Left ventricle myocardium inferior (tissue), 1 donor: ENCODE data around the gene TEX10. TPM values are rescaled to one million over a fixed set of nuclear protein-coding genes. Genes with fewer than 3 reads are reported as not detected.

Experiments
- DNase-seq: peaks from one replicate; pipeline ENCODE4 v3.0.0-alpha.2; 2020
- H3K27ac ChIP-seq: fragments of 200-600 bp; replicated peaks from 2 replicates; pipeline ENCODE4 v1.8.0; 2021
- H3K27me3 ChIP-seq: fragments of 200-600 bp; 2 replicates; pipeline ENCODE4 v1.8.0; 2021; ENCODE audit warnings: low read depth
- H3K36me3 ChIP-seq: fragments of 200-600 bp; 2 replicates; pipeline ENCODE4 v1.8.0; 2021
- H3K4me1 ChIP-seq: fragments of 200-600 bp; 2 replicates; pipeline ENCODE4 v1.8.0; 2021
- H3K4me3 ChIP-seq: fragments of 200-600 bp; 2 replicates; pipeline ENCODE4 v1.8.0; 2021; ENCODE audit warnings: mild to moderate bottlenecking, moderate library complexity
- H3K9me3 ChIP-seq: fragments of 200-600 bp; replicated peaks from 2 replicates; pipeline ENCODE4 v1.8.0; 2021
- CTCF ChIP-seq: fragments of 200-600 bp; IDR thresholded peaks from 2 replicates; pipeline ENCODE4 v1.8.0; 2021; ENCODE audit warnings: antibody characterized with exemption, mild to moderate bottlenecking, borderline replicate concordance
- intact Hi-C: fragments of 100-400 bp; cut with micrococcal nuclease; formaldehyde crosslinking; loops from one replicate; pipeline ENCODE4 v1.11.0; 2022
- total RNA-seq: library from RNA; stranded (reverse); fragmentation: NEBNext Ultra II Directional; extraction: Animal tissue kit (Norgen Biotek cat#: 25700); gene quantifications from one replicate; pipeline ENCODE4 v1.2.1, GENCODE V29; 2021
- donor health status: DM: no; HTN: yes; CAD: no; lungs with severe emphysema.

The TEX10 gene
- total RNA-seq, 1 donor from 2014 or later, result 7.7 TPM

GRCh38 chr9:100294806-100295205 is 57.9 kb downstream of the TEX10 start:
- intact Hi-C loops, result no loop called here
- no peak for DNase-seq
- no peaks in the 10 kb centered on the region for H3K27me3 ChIP-seq
- no peak overlapping the region for H3K4me3 ChIP-seq
- H3K27ac ChIP-seq, result no peak overlapping the region
- no peak for TF ChIP-seq CTCF
- H3K9me3 ChIP-seq, result no peaks in the 10 kb centered on the region
- no peaks in the 10 kb centered on the region for H3K4me1 ChIP-seq
- H3K36me3 ChIP-seq, result peaks cover 89% of the 10 kb centered on the region

DNA sequence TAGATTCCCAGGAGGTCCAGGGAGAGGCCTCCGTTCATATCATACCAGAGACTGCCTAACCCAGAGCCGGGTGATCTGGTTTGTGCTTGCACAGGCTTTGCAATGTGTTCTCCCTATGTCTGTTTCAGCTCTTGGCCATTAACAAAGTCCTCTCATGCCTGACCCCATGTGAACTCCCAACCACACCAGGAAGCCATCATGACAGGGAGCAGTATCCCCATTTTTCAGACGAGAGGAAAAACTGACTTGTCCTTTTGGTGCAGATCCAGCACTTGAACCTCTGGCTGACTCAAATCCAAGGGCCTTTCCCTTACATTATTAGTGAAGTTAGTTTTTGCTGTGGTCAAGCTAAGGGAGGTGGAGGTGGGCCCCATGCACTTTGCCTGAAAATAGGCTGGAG is 58.4 kb downstream of the TEX10 start:
- Histone ChIP-seq H3K27ac (no peak overlapping the region), H3K9me3 (no peaks in the 10 kb centered on the region), H3K4me3 (no peak overlapping the region), H3K36me3 (peaks cover 89% of the 10 kb centered on the region), H3K27me3 (no peaks in the 10 kb centered on the region), H3K4me1 (no peaks in the 10 kb centered on the region)
- intact Hi-C loops, result no loop called here
- DNase-seq, result no peak
- no peak for TF ChIP-seq CTCF

- intact Hi-C loops, result no loop called here
- H3K36me3 ChIP-seq, result peaks cover 92% of the 10 kb centered on the region
- H3K4me3 ChIP-seq, result no peak overlapping the region
- H3K4me1 ChIP-seq, result no peaks in the 10 kb centered on the region
- no peaks in the 10 kb centered on the region for H3K27me3 ChIP-seq
- H3K9me3 ChIP-seq, result peaks cover 12% of the 10 kb centered on the region
- no peak for DNase-seq
- no peak for TF ChIP-seq CTCF
- no peak overlapping the region for H3K27ac ChIP-seq
Observed at GRCh38 chr9:100292414-100292813, 60.3 kb downstream of the TEX10 start.

GRCh38 chr9:100290714-100291113 is 62.0 kb downstream of the TEX10 start:
- no peak overlapping the region for H3K27ac ChIP-seq
- H3K4me1 ChIP-seq, result no peaks in the 10 kb centered on the region
- DNase-seq, result no peak
- intact Hi-C loops, result no loop called here
- no peaks in the 10 kb centered on the region for H3K27me3 ChIP-seq
- no peak for TF ChIP-seq CTCF
- H3K36me3 ChIP-seq, result peaks cover 92% of the 10 kb centered on the region
- peaks cover 13% of the 10 kb centered on the region for H3K9me3 ChIP-seq
- H3K4me3 ChIP-seq, result no peak overlapping the region

DNA sequence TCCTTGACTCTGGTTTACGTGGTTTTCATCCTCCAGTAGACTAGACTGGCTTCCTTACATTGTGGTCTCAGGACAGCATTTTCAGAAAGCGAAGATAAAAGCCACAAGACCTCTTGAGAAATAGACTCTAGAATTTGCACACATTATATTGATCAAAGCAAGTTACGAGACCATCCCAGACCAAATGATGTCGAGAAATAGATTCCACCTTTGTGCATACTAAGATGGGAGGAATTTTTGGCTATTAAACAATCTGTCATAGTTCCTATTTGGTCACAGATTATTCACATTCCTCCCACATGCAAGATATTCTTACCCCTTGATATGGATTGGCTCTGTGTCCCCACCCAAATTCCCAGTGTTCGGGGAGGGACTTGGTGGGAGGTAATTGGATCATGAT is 65.6 kb downstream of the TEX10 start:
- peaks cover 27% of the 10 kb centered on the region for H3K9me3 ChIP-seq
- intact Hi-C loops, result no loop called here
- H3K36me3 ChIP-seq, result peaks cover 88% of the 10 kb centered on the region
- H3K27me3 ChIP-seq, result no peaks in the 10 kb centered on the region
- no peaks in the 10 kb centered on the region for H3K4me1 ChIP-seq
- no peak for DNase-seq
- no peak overlapping the region for H3K4me3 ChIP-seq
- no peak overlapping the region for H3K27ac ChIP-seq
- TF ChIP-seq CTCF, result no peak

DNA sequence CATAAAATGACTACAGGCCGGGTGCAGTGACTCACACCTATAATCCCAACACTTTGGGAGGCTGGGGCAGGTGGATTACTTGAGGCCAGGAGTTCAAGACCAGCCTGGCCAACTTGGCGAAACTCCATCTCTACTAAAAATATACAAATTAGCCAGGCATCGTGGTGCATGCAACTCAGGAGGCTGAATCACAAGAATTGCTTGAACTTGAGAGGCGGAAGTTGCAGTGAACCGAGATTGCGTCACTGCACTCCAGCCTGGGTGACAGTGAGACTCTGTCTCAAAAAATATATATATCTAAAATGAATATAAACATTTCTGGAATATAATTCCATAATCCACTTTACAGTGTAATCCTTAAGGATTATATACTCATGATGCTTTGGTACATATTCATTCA is 66.5 kb downstream of the TEX10 start:
- H3K9me3 ChIP-seq, result peaks cover 27% of the 10 kb centered on the region
- no peak for TF ChIP-seq CTCF
- no peak overlapping the region for H3K4me3 ChIP-seq
- peaks cover 83% of the 10 kb centered on the region for H3K36me3 ChIP-seq
- no peak overlapping the region for H3K27ac ChIP-seq
- no peaks in the 10 kb centered on the region for H3K27me3 ChIP-seq
- intact Hi-C loops, result no loop called here
- H3K4me1 ChIP-seq, result no peaks in the 10 kb centered on the region
- no peak for DNase-seq
